ENCODE results near the gene PITPNC1.

PITPNC1 gene

DNA sequence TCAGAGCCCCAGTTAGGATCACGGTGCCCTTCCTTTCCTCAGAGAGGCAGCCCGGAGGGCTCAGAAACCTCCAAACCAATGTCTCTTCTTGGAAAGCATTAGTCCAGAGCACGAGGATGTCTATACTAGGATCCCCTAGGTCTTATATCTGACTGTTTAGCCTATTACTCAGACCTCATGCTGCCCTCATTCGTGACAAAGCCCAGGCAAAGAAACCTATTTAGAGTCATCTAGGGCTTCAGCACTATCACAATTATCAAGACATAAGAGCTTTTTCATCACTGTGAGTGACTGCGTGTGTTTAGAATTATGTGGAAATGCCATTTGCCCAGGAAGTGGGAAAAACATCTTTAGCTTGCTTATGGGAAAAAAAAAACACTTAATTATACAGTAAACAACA is 180.8 kb downstream of the PITPNC1 start:
- TF ChIP-seq CTCF (IDR thresholded peaks at IDR 0.05; ENCODE audit: extremely low read depth, insufficient read depth, missing control alignments), result no peak
- in situ Hi-C loops (cut with MboI; ENCODE audit: low pct_unique_long_range_greater_than_20kb, low sequenced_read_pairs, unreplicated experiment), result no loop called here
- no peak for DNase-seq (ENCODE audit: low spot score)

GRCh38 chr17:67558740-67559380 is 181.8 kb downstream of the PITPNC1 start:
- in situ Hi-C loops (cut with MboI; ENCODE audit: low pct_unique_long_range_greater_than_20kb, low sequenced_read_pairs, unreplicated experiment), result no loop called here
- no peak for TF ChIP-seq CTCF (IDR thresholded peaks at IDR 0.05; ENCODE audit: extremely low read depth, insufficient read depth, missing control alignments)
- no peak for DNase-seq (ENCODE audit: low spot score)

DNA sequence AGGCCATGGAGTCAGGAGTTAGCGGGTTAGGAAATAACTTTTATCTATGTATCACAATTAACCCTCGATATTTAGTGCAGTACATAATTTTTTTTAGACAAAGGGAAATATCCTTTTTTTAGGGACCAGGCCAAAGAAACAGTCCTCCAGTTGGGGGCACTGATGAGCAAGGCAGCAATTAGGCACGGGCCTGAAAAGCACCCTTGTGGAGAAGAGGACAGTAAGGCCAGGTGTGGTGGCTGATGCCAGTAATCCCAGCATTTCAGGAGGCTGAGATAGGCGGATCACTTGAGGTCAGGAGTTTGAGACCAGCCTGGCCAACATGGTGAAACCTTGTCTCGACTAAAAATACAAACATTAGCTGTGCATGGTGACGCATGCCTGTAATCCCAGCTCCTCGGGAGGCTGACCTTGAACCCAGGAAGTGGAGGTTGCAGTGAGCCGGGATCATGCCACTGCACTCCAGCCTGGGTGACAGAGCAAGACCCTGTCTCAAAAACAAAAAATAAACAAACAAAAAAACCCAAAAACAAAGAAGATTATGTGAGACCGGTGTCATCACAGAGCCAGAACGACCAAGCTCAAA is 182.4 kb downstream of the PITPNC1 start:
- DNase-seq (ENCODE audit: low spot score), result no peak
- in situ Hi-C loops (cut with MboI; ENCODE audit: low pct_unique_long_range_greater_than_20kb, low sequenced_read_pairs, unreplicated experiment), result no loop called here
- TF ChIP-seq CTCF (IDR thresholded peaks at IDR 0.05; ENCODE audit: extremely low read depth, insufficient read depth, missing control alignments), result peak; percentile 69

GRCh38 chr17:67562005-67562404 is 184.9 kb downstream of the PITPNC1 start:
- no peak for TF ChIP-seq CTCF (IDR thresholded peaks at IDR 0.05; ENCODE audit: extremely low read depth, insufficient read depth, missing control alignments)
- no peak for DNase-seq (ENCODE audit: low spot score)
- in situ Hi-C loops (cut with MboI; ENCODE audit: low pct_unique_long_range_greater_than_20kb, low sequenced_read_pairs, unreplicated experiment), result no loop called here

DNA sequence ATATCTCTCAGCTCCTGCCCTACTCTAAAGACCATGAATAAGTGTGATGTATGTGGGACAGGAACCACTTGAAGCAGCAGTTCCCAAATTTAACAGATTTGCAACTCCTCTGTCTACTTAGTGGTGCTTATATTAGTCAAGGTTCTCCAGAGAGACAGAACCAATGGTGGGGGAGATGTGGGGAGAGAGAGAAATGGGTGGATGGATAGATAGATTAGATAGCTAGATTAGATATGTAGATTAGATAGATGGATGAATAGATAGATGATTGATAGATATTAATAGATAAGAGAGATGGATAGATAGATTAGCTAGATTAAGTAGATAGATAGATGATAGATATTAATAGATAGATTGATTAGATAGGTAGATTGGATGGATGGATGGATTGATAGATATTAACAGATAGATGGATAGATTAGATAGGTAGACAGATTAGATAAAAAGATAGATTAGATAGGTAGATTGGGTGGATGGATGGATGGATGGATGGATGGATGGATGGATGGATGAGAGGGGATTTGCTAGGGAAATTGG is 186.7 kb downstream of the PITPNC1 start:
- no peak for DNase-seq (ENCODE audit: low spot score)
- in situ Hi-C loops (cut with MboI; ENCODE audit: low pct_unique_long_range_greater_than_20kb, low sequenced_read_pairs, unreplicated experiment), result no loop called here
- no peak for TF ChIP-seq CTCF (IDR thresholded peaks at IDR 0.05; ENCODE audit: extremely low read depth, insufficient read depth, missing control alignments)

- no peak for DNase-seq (ENCODE audit: low spot score)
- TF ChIP-seq CTCF (IDR thresholded peaks at IDR 0.05; ENCODE audit: extremely low read depth, insufficient read depth, missing control alignments), result no peak
- in situ Hi-C loops (cut with MboI; ENCODE audit: low pct_unique_long_range_greater_than_20kb, low sequenced_read_pairs, unreplicated experiment), result no loop called here
Measured at GRCh38 chr17:67565068-67565467, 188.0 kb downstream of the PITPNC1 start.
